Measurements from ENCODE around the gene ZNF646. TPM values are rescaled to one million over a fixed set of nuclear protein-coding genes. Genes with fewer than 3 reads are reported as not detected.

Gene ZNF646
- total RNA-seq, 1 donor from 2014 or later = 11.6 TPM

- TF ChIP-seq CTCF (IDR thresholded peaks at IDR 0.05) = no peak
- Histone ChIP-seq H3K27me3 (no peaks in the 10 kb centered on the region), H3K4me1 (peaks cover 8 to 10% of the 10 kb centered on the region in 2 donors), H3K9me3 (no peaks in the 10 kb centered on the region), H3K27ac (peak overlapping the region; percentile 43 to 46), H3K36me3 (peaks cover 27 to 36% of the 10 kb centered on the region in 2 donors), H3K4me3 (no peak overlapping the region)
- DNase-seq (ENCODE audit: low spot score in 2 of 2) = no peak
- intact Hi-C loops (cut with DNase I) = no loop called here
Measured at GRCh38 chr16:31113121-31114120, 39.2 kb downstream of the ZNF646 start.

- no peak for TF ChIP-seq CTCF (IDR thresholded peaks at IDR 0.05)
- intact Hi-C loops (cut with DNase I) = no loop called here
- Histone ChIP-seq H3K27me3 (no peaks in the 10 kb centered on the region), H3K4me1 (peaks cover 0 to 13% of the 10 kb centered on the region in 2 donors), H3K4me3 (no peak overlapping the region), H3K27ac (no peak overlapping the region), H3K36me3 (peaks cover 27 to 36% of the 10 kb centered on the region in 2 donors), H3K9me3 (no peaks in the 10 kb centered on the region)
- no peak for DNase-seq (ENCODE audit: low spot score in 2 of 2)
Measured at GRCh38 chr16:31114468-31114867, 40.2 kb downstream of the ZNF646 start.

GRCh38 chr16:31117384-31118222, 43.4 kb downstream of the ZNF646 start, which contains the start of gene KAT8:
Gene KAT8 (plus strand): TSS chr16:31117664. CDS start chr16:31117682, 18 bp downstream.
- Histone ChIP-seq H3K9me3 (no peaks in the 10 kb centered on the region), H3K36me3 (peaks cover 28 to 35% of the 10 kb centered on the region in 2 donors), H3K4me3 (peak within 1 kb of the TSS; percentile 81 to 88), H3K4me1 (peaks cover 0 to 13% of the 10 kb centered on the region in 2 donors), H3K27ac (peak within 1 kb of the TSS; percentile 97), H3K27me3 (no peaks in the 10 kb centered on the region)
- intact Hi-C loops (cut with DNase I) = loop anchor here (1.0 kb wide), 4 partner anchors 21 to 342 kb away; partner anchors contain the start of genes ARMC5, ZNF646 and ZNF668
- no peak for TF ChIP-seq CTCF (IDR thresholded peaks at IDR 0.05)
- peak; percentile 97 to 99 for DNase-seq (ENCODE audit: low spot score in 2 of 2)

GRCh38 chr16:31118223-31119155, 44.3 kb downstream of the ZNF646 start:
- intact Hi-C loops (cut with DNase I) = loop anchor here (1.0 kb wide), 1 partner anchor 20 kb away; no protein-coding TSS in a partner anchor
- Histone ChIP-seq H3K27ac (peak overlapping the region; percentile 97), H3K9me3 (no peaks in the 10 kb centered on the region), H3K4me1 (peaks cover 0 to 13% of the 10 kb centered on the region in 2 donors), H3K36me3 (peaks cover 29 to 40% of the 10 kb centered on the region in 2 donors), H3K27me3 (no peaks in the 10 kb centered on the region), H3K4me3 (peak overlapping the region; percentile 81 to 88)
- no peak for TF ChIP-seq CTCF (IDR thresholded peaks at IDR 0.05)
- no peak for DNase-seq (ENCODE audit: low spot score in 2 of 2)

Measured in ascending aorta (tissue), 2 donors.